ENCODE measurements around the gene SSRP1.
"Not testable (repeated sequence)": the region's sequence is repeated elsewhere in the genome, so short reads cannot be mapped to it uniquely, and the experiment has no call there.

Gene SSRP1

DNA sequence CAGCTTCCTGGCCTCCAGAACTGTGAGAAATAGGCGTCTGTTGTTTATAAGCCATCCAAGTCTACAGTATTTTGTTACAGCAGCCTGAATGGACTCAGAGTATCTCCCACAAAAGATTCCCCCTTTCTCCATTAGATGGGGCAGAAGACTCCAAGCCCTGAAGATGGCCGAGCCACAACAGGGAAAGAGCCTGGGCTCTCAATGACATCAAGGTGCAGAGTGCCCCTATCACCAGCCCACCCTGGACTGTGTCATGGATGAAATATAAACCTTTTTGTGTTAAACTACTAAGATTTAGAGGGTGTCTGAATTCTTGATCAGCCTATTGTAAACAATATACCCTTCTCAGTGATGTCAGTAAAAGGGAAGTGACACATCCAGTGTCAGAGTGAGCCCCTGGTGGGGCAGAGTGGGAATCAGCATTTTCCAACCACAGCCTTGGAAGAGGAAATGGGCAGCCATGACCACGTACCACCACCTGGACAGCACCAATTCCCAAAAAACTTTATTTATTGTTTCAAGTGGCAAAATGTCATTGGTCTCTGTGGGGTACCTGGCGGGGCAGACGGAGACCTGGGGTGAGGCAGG is 36.4 kb downstream of the SSRP1 start:
- DNase-seq (ENCODE audit: low read depth, low spot score) = no peak
- in situ Hi-C loops (cut with HindIII; ENCODE audit: low sequenced_read_pairs) = no loop called here
- no peak overlapping the region for H3K4me3 ChIP-seq (ENCODE audit: low read depth, low read length)
- no peak for TF ChIP-seq CTCF (IDR thresholded peaks at IDR 0.05; ENCODE audit: low read depth, low read length)

- H3K4me3 ChIP-seq (ENCODE audit: low read depth, low read length) = no peak overlapping the region
- in situ Hi-C loops (cut with HindIII; ENCODE audit: low sequenced_read_pairs) = no loop called here
- DNase-seq (ENCODE audit: low read depth, low spot score) = no peak
- TF ChIP-seq CTCF (IDR thresholded peaks at IDR 0.05; ENCODE audit: low read depth, low read length) = no peak
Observed at GRCh38 chr11:57297221-57297620, 38.5 kb downstream of the SSRP1 start.

DNA sequence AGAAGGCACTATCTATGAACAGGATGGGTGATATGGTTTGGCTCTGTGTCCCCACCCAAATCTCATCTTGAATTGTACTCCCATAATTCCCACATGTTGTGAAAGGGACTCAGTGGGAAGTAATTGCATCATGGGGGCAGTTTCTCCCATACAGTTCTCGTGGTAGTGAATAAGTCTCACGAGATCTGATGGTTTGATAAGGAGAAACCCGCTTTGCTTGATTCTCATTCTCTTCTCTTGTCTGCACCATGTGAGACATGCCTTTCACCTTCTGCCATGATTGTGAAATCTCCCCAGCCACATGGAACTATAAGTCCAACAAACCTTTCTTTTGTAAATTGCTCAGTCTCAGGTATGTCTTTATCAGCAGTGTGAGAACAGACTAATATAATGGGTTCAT is 39.5 kb downstream of the SSRP1 start:
- in situ Hi-C loops (cut with HindIII; ENCODE audit: low sequenced_read_pairs); H3K4me3 ChIP-seq (ENCODE audit: low read depth, low read length); DNase-seq (ENCODE audit: low read depth, low spot score): not testable (repeated sequence)

- in situ Hi-C loops (cut with HindIII; ENCODE audit: low sequenced_read_pairs) = no loop called here
- no peak for TF ChIP-seq CTCF (IDR thresholded peaks at IDR 0.05; ENCODE audit: low read depth, low read length)
- H3K4me3 ChIP-seq (ENCODE audit: low read depth, low read length) = no peak overlapping the region
- DNase-seq (ENCODE audit: low read depth, low spot score) = peak; percentile 91
Observed at GRCh38 chr11:57294225-57295131, 41.2 kb downstream of the SSRP1 start.

DNA sequence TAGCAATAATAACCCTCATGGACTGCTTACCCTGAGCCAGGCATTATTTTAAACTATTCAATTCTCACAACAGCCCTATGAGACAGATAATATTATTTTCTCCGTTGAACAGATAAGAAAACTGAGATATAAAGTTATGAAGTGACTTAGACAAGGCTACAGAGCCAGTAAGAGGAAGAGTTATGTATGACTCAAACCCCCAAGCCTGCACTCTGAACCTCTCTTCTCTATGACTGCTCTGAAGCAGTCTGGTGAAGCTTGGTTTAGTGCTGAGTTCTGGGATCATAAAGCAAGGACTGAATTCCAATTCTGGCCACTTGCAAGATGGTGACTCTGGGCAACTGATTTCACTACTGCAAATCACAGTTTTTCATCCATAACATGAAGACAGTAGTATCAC is 45.4 kb downstream of the SSRP1 start:
- in situ Hi-C loops (cut with HindIII; ENCODE audit: low sequenced_read_pairs) = no loop called here
- DNase-seq (ENCODE audit: low read depth, low spot score) = peak; percentile 59
- no peak for TF ChIP-seq CTCF (IDR thresholded peaks at IDR 0.05; ENCODE audit: low read depth, low read length)
- H3K4me3 ChIP-seq (ENCODE audit: low read depth, low read length) = no peak overlapping the region

- in situ Hi-C loops (cut with HindIII; ENCODE audit: low sequenced_read_pairs) = no loop called here
- DNase-seq (ENCODE audit: low read depth, low spot score) = peak; percentile 76
- TF ChIP-seq CTCF (IDR thresholded peaks at IDR 0.05; ENCODE audit: low read depth, low read length) = no peak
- H3K4me3 ChIP-seq (ENCODE audit: low read depth, low read length) = no peak overlapping the region
Observed at GRCh38 chr11:57288771-57289579, 46.7 kb downstream of the SSRP1 start.
